IMR-90 (cell line): Measurements from ENCODE around the gene ADAMTSL4. TPM values are rescaled to one million over a fixed set of nuclear protein-coding genes. Genes with fewer than 3 reads are reported as not detected.

Experiments
- ATAC-seq: fragments of 200-7000 bp; cut with Tn5 transposase; 2 replicates; pipeline ENCODE4 v1.9.1; 2020; ENCODE audit warnings: low read depth, mild to moderate bottlenecking, moderate library complexity
- BruUV-seq: library from RNA; stranded (reverse); fragments of 400-500 nt; replicated peaks from 2 replicates; lab custom pipeline; 2021; lab: Mats Ljungman, UMichigan
- CTCF ChIA-PET: fragments of 300-600 bp; formaldehyde crosslinking; extraction: SDS; loops from one replicate; lab custom pipeline; 2021; ENCODE audit warnings: antibody characterized with exemption; lab: Yijun Ruan, JAX
- POLR2A ChIA-PET: fragments of 300-600 bp; sonication (Branson Sonifier 250); formaldehyde crosslinking; loops from one replicate; lab custom pipeline; 2022; ENCODE audit warnings: antibody characterized with exemption; ENCODE audit not compliant: unreplicated experiment; lab: Charles Lee
- DNase-seq: peaks from one replicate; pipeline ENCODE4 v3.0.0; 2013
- H2AFZ ChIP-seq: replicated peaks from 2 replicates; pipeline ENCODE3; 2013; ENCODE audit warnings: low read length, mild to moderate bottlenecking; ENCODE audit not compliant: poor library complexity
- H2AK5ac ChIP-seq: 2 replicates; pipeline ENCODE4 v1.6.1; 2013; ENCODE audit warnings: low read depth, low read length, inconsistent platforms
- H2AK9ac ChIP-seq: replicated peaks from 2 replicates; pipeline ENCODE3; 2013; ENCODE audit warnings: mild to moderate bottlenecking, low read depth, low read length, moderate library complexity; ENCODE audit not compliant: poor library complexity
- H2BK120ac ChIP-seq: 2 replicates; pipeline ENCODE4 v1.6.1; 2013; ENCODE audit warnings: low read depth, low read length, inconsistent platforms
- H2BK15ac ChIP-seq: 3 replicates; pipeline ENCODE4 v1.6.1; 2013; ENCODE audit warnings: low read depth, low read length, inconsistent platforms
- H2BK20ac ChIP-seq: 2 replicates; pipeline ENCODE4 v1.6.1; 2013; ENCODE audit warnings: low read depth, mild to moderate bottlenecking, inconsistent platforms, low read length, moderate library complexity
- H2BK5ac ChIP-seq: 2 replicates; pipeline ENCODE4 v1.6.1; 2013; ENCODE audit warnings: mild to moderate bottlenecking, low read depth, low read length, inconsistent platforms; ENCODE audit not compliant: poor library complexity, severe bottlenecking
- H3K14ac ChIP-seq: replicated peaks from 2 replicates; pipeline ENCODE4 v1.6.1; 2013; ENCODE audit warnings: low read depth, low read length, inconsistent platforms
- H3K18ac ChIP-seq: 2 replicates; pipeline ENCODE4 v1.6.1; 2013; ENCODE audit warnings: low read depth, low read length, control low read depth
- H3K23ac ChIP-seq: 2 replicates; pipeline ENCODE4 v1.6.1; 2013; ENCODE audit warnings: low read depth, low read length, inconsistent platforms
- H3K27ac ChIP-seq: 2 replicates; pipeline ENCODE4 v1.5.1; 2013; ENCODE audit warnings: mild to moderate bottlenecking, control low read depth, low read length; ENCODE audit not compliant: insufficient read depth
- H3K27me3 ChIP-seq: 2 replicates; pipeline ENCODE4 v1.6.1; 2013; ENCODE audit warnings: low read length; ENCODE audit not compliant: control insufficient read depth, insufficient read depth
- H3K36me3 ChIP-seq: 2 replicates; pipeline ENCODE4 v1.6.1; 2013; ENCODE audit warnings: low read length, mixed read lengths; ENCODE audit not compliant: control insufficient read depth, insufficient read depth
- H3K4ac ChIP-seq: 2 replicates; pipeline ENCODE4 v1.6.1; 2013; ENCODE audit warnings: low read depth, low read length, inconsistent platforms
- H3K4me1 ChIP-seq: 2 replicates; pipeline ENCODE4 v1.6.1; 2013; ENCODE audit warnings: low read length, mixed read lengths; ENCODE audit not compliant: control insufficient read depth, insufficient read depth
- H3K4me2 ChIP-seq: 2 replicates; pipeline ENCODE4 v1.6.1; 2013; ENCODE audit warnings: low read depth, mild to moderate bottlenecking, control low read depth, low read length, moderate library complexity
- H3K4me3 ChIP-seq: 2 replicates; pipeline ENCODE4 v1.5.1; 2013; ENCODE audit warnings: low read depth, mild to moderate bottlenecking, control low read depth, low read length, moderate library complexity; ENCODE audit not compliant: insufficient read depth
- H3K56ac ChIP-seq: 2 replicates; pipeline ENCODE4 v1.6.1; 2013; ENCODE audit warnings: low read length, inconsistent platforms; ENCODE audit not compliant: insufficient read depth; ENCODE audit errors: extremely low read depth
- H3K79me1 ChIP-seq, 2 experiments: 2 replicates each; pipeline ENCODE4 v1.6.1; 2013; ENCODE audit warnings: low read length in 2 of 2, inconsistent platforms in 1 of 2, low read depth in 1 of 2
- H3K9ac ChIP-seq: 2 replicates; pipeline ENCODE4 v1.6.1; 2013; ENCODE audit warnings: low read depth, low read length, control low read depth
- H3K9me1 ChIP-seq: 2 replicates; pipeline ENCODE4 v1.6.1; 2013; ENCODE audit warnings: low read length, inconsistent platforms; ENCODE audit not compliant: insufficient read depth
- H3K9me3 ChIP-seq: 2 replicates; pipeline ENCODE4 v1.6.1; 2013; ENCODE audit warnings: low read length; ENCODE audit not compliant: control insufficient read depth, insufficient read depth
- H4K20me1 ChIP-seq: 2 replicates; pipeline ENCODE4 v1.6.1; 2013; ENCODE audit warnings: low read length, inconsistent platforms; ENCODE audit not compliant: insufficient read depth
- H4K5ac ChIP-seq: 2 replicates; pipeline ENCODE4 v1.6.1; 2013; ENCODE audit warnings: mild to moderate bottlenecking, low read depth, low read length, control low read depth
- H4K8ac ChIP-seq, 2 experiments: 2 replicates each; pipeline ENCODE4 v1.6.1; 2013; ENCODE audit warnings: low read depth in 2 of 2, low read length in 2 of 2, control low read depth in 1 of 2, inconsistent platforms in 1 of 2
- H4K91ac ChIP-seq: 2 replicates; pipeline ENCODE4 v1.6.1; 2013; ENCODE audit warnings: low read depth, low read length, inconsistent platforms; ENCODE audit not compliant: insufficient read depth
- CHD1 ChIP-seq: IDR thresholded peaks from 2 replicates; pipeline ENCODE4 v1.6.1; 2012; ENCODE audit warnings: low read depth, low read length, improper control_type of control experiment
- RAD21 ChIP-seq: IDR thresholded peaks from 2 replicates; pipeline ENCODE4 v1.6.1; 2012; ENCODE audit warnings: low read length, improper control_type of control experiment
- RFX5 ChIP-seq: IDR thresholded peaks from 2 replicates; pipeline ENCODE4 v1.8.0; 2012; ENCODE audit warnings: low read depth, mild to moderate bottlenecking, low read length, moderate library complexity
- SMC3 ChIP-seq: fragments of 150-350 bp; IDR thresholded peaks from 2 replicates; pipeline ENCODE4 v1.6.1; 2016; ENCODE audit warnings: low read depth, mild to moderate bottlenecking, antibody characterized with exemption, low read length, moderate library complexity
- WGBS, 2 experiments: methylation state at CpG; one replicate each; pipeline versions ENCODE4 v1.1.5 to v1.1.7; 2013; ENCODE audit warnings: missing lambda C conversion rate in 2 of 2; ENCODE audit not compliant: insufficient read length in 1 of 2; ENCODE audit errors: extremely low coverage in 2 of 2; 5-methylcytosine and 5-hydroxymethylcytosine counted together
- dilution Hi-C: fragments of 300-500 bp; cut with HindIII; formaldehyde crosslinking; loops from one replicate; pipeline ENCODE4 v1.14.3; 2018; ENCODE audit warnings: low sequenced_read_pairs; ENCODE audit not compliant: unreplicated experiment
- in situ Hi-C: fragments of 300-500 bp; cut with MboI; formaldehyde crosslinking; loops from 3 replicates; pipeline ENCODE4 v1.14.3; 2019; ENCODE audit warnings: low sequenced_read_pairs, inconsistent platforms, mixed read lengths
- intact Hi-C: fragments of 100-400 bp; cut with micrococcal nuclease; formaldehyde crosslinking; loops from 2 replicates; pipeline ENCODE4 v1.10.0; 2022
- polyA plus RNA-seq, 3 experiments: library from polyadenylated mRNA; depleted of rRNA; stranded (reverse); fragments of >200 nt; gene quantifications; 2 replicates each; pipeline ENCODE4 v1.2.3, GENCODE V29; 2012; ENCODE audit warnings: low replicate concordance in 1 of 3
- total RNA-seq: library from RNA; depleted of rRNA; stranded (reverse); fragments of >200 nt; gene quantifications from 2 replicates; pipeline ENCODE4 v1.2.3, GENCODE V29; 2012
- TF ChIP-seq, protein P1 (sequence below): fragments of 150-350 bp; IDR thresholded peaks from 2 replicates; pipeline ENCODE4 v1.6.1; 2017; ENCODE audit warnings: mild to moderate bottlenecking, antibody characterized with exemption, low read length, low read depth

The ADAMTSL4 gene
- total and polyA plus RNA-seq, 2 of the 4 experiments (the other 2 are of a cell fraction) = 0.54 to 12.2 TPM

DNA sequence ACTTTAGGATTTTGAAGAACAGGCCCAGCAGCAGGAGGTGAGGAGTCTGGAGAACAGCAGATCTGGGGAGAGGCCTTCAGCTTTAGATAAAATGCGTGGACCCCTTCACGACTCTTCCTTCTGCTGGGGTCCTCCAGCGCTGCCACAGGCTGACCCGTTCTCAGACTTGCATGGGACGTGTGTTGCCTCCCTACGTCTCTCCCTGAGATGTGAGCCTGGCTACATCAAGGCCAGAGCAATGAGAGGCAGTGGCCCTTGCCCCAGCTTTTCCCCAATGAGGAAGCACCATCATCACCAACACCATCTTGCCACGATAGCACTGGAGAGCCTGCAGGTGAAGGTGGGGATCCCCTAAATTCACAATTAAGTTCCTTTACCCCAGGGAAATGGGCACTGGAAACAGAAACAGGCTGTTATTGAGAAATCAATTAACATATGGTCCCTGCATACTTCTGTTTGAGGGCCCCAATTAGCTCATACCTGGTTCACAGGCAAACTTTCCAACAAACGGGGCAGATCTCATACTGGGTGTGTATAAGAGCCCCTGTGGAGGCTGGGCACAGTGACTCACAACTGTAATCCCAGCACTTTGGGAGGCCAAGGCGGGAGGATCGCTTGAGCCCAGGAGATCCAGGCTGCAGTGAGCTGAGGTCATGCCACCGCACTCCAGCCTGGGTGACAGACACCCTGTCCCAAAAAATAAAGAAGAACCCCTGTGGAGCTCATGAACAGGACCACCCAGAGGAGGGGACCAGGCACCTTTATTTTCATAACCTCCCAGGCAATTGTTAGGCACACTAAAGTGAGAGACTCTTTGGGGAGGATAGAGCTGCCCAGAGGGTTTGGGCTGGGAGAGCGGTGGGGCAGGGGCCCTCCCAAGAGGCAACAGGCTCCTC lies 12.1 kb upstream of the ADAMTSL4 start:
- H2AFZ ChIP-seq = peak overlapping the region; percentile 86
- H3K4ac ChIP-seq = peak overlapping the region; percentile 94
- peak overlapping the region; percentile 77 to 96 for H4K8ac ChIP-seq
- H3K9me3 ChIP-seq = no peaks in the 10 kb centered on the region
- DNase-seq (no peak), ATAC-seq (no peak)
- peak overlapping the region; percentile 96 for H2BK5ac ChIP-seq
- peak overlapping the region; percentile 83 for H3K27ac ChIP-seq
- peak overlapping the region; percentile 78 for H3K18ac ChIP-seq
- no peak for TF ChIP-seq SMC3
- TF ChIP-seq, protein P1, sequence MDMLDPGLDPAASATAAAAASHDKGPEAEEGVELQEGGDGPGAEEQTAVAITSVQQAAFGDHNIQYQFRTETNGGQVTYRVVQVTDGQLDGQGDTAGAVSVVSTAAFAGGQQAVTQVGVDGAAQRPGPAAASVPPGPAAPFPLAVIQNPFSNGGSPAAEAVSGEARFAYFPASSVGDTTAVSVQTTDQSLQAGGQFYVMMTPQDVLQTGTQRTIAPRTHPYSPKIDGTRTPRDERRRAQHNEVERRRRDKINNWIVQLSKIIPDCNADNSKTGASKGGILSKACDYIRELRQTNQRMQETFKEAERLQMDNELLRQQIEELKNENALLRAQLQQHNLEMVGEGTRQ = no peak
- TF ChIP-seq CHD1 = no peak
- TF ChIP-seq RFX5 = no peak
- TF ChIP-seq RAD21 = no peak
- ChIA-PET POLR2A (interaction anchor here (0.5 to 1.0 kb wide), 2 partner anchors 9 to 459 kb away, joined by 7 read pairs; no protein-coding TSS in a partner anchor), CTCF (interaction anchor here (0.6 to 2.7 kb wide), 3 partner anchors 11 to 21 kb away, joined by 3 to 13 read pairs (median 3); partner anchors contain the start of gene FALEC)
- intact Hi-C loops = loop anchor here (10.0 kb wide), 1 partner anchor 172 kb away; the partner anchor contains the start of gene RPRD2
- no peaks in the 10 kb centered on the region for H3K27me3 ChIP-seq
- H2BK15ac ChIP-seq = peak overlapping the region; percentile 96; the same call in 2 of the 3 replicates
- H4K91ac ChIP-seq = peak overlapping the region; percentile 99
- BruUV-seq = no TSS peak
- peak overlapping the region; percentile 87 for H3K14ac ChIP-seq
- no peak overlapping the region for H3K4me3 ChIP-seq
- H3K79me1 ChIP-seq = 0 out of 4 replicates have a peak, but pooled peaks cover 0 to 4% of the 10 kb centered on the region in 2 experiments
- H4K20me1 ChIP-seq = no peaks in the 10 kb centered on the region
- WGBS, 2 experiments = 90% methylated on average over 2 of the region's 12 CpGs; no CpG with 5 or more reads in 1 of the 2 experiments
- peaks cover 23% of the 10 kb centered on the region for H3K9me1 ChIP-seq
- H3K4me2 ChIP-seq = no peak overlapping the region
- H4K5ac ChIP-seq = peak overlapping the region; percentile 69
- no peaks in the 10 kb centered on the region for H3K36me3 ChIP-seq
- H3K23ac ChIP-seq = peak overlapping the region; percentile 10; the same call in 1 of the 2 replicates
- peak overlapping the region; percentile 96 for H2AK5ac ChIP-seq
- H3K4me1 ChIP-seq = peaks cover 30% of the 10 kb centered on the region
- H2BK20ac ChIP-seq = peak overlapping the region; percentile 76
- H3K56ac ChIP-seq = peak overlapping the region; percentile 59; the same call in 1 of the 2 replicates
- peak overlapping the region; percentile 45 for H3K9ac ChIP-seq
- peak overlapping the region; percentile 95 for H2AK9ac ChIP-seq
- dilution Hi-C loops = no loop called here
- H2BK120ac ChIP-seq = peak overlapping the region; percentile 97
- in situ Hi-C loops = no loop called here
